SK-N-SH (cell line): ENCODE data around the gene TTC3. TPM values are rescaled to one million over a fixed set of nuclear protein-coding genes. Genes with fewer than 3 reads are reported as not detected.

ENCODE experiments used
- CTCF ChIA-PET: fragments of 300-600, 350-600 bp; formaldehyde crosslinking; extraction: SDS; loops from one replicate; lab custom pipeline; 2021; lab: Yijun Ruan, JAX
- POLR2A ChIA-PET: fragments of 350-600 bp; sonication (Branson Sonifier 250); formaldehyde crosslinking; extraction: SDS; loops from one replicate; lab custom pipeline; 2020; ENCODE audit warnings: antibody characterized with exemption, inconsistent platforms; lab: Yijun Ruan, JAX
- DNase-seq: peaks from one replicate; pipeline ENCODE4 v3.0.0; 2012
- H2AFZ ChIP-seq: fragments of 200-600 bp; sonication (generic); 2 replicates; pipeline ENCODE4 v1.8.1; 2016; ENCODE audit warnings: antibody characterized with exemption, mild to moderate bottlenecking, low read depth
- H3F3A ChIP-seq: fragments of 200-600 bp; sonication (generic); replicated peaks from 2 replicates; pipeline ENCODE3; 2016; ENCODE audit warnings: antibody characterized with exemption, mild to moderate bottlenecking; ENCODE audit not compliant: insufficient read depth
- H3K27ac ChIP-seq, 2 experiments: fragments of 200-500 bp in 1 of 2; fragments of 200-600 bp in 1 of 2; sonication (Bioruptor generic) in 1 of 2; sonication (generic), shearing (Covaris generic) in 1 of 2; 2 replicates each; pipeline versions ENCODE4 v1.5.1 to v1.6.1; 2014 to 2016; ENCODE audit warnings: low read depth in 2 of 2, inconsistent platforms in 1 of 2, low read length in 1 of 2, mild to moderate bottlenecking in 1 of 2, mixed read lengths in 1 of 2
- H3K27me3 ChIP-seq: fragments of 200-600 bp; sonication (generic), shearing (Covaris generic); 2 replicates; pipeline ENCODE4 v1.6.1; 2016; ENCODE audit warnings: mixed run types; ENCODE audit not compliant: insufficient read depth
- H3K36me3 ChIP-seq, 2 experiments: fragments of 200-500 bp in 1 of 2; fragments of 200-600 bp in 1 of 2; sonication (Bioruptor generic) in 1 of 2; sonication (generic) in 1 of 2; replicated peaks in 1 of 2; 2 replicates each; pipeline versions ENCODE3 to v1.5.1; 2014 to 2016; ENCODE audit warnings: low read length in 1 of 2, mild to moderate bottlenecking in 1 of 2; ENCODE audit not compliant: insufficient read depth in 2 of 2, control insufficient read depth in 1 of 2
- H3K4me1 ChIP-seq, 2 experiments: fragments of 200-500 bp in 1 of 2; fragments of 200-600 bp in 1 of 2; sonication (Bioruptor generic) in 1 of 2; sonication (generic), shearing (Covaris generic) in 1 of 2; 2 replicates each; pipeline versions ENCODE4 v1.5.1 to v1.6.1; 2014 to 2016; ENCODE audit warnings: low read depth in 1 of 2, low read length in 1 of 2, mixed run types in 1 of 2; ENCODE audit not compliant: insufficient read depth in 2 of 2, control insufficient read depth in 1 of 2
- H3K4me2 ChIP-seq: fragments of 200-600 bp; sonication (generic), shearing (Covaris generic); 2 replicates; pipeline ENCODE4 v1.6.1; 2017; ENCODE audit warnings: mixed run types
- H3K4me3 ChIP-seq, 2 experiments: fragments of 200-500 bp in 1 of 2; fragments of 200-600 bp in 1 of 2; sonication (Bioruptor generic) in 1 of 2; sonication (generic), shearing (Covaris generic) in 1 of 2; 2 replicates each; pipeline versions ENCODE4 v1.5.1 to v1.8.1; 2014 to 2016; ENCODE audit warnings: low read depth in 2 of 2, inconsistent platforms in 1 of 2, low read length in 1 of 2, mild to moderate bottlenecking in 1 of 2, mixed read lengths in 1 of 2, moderate library complexity in 1 of 2
- H3K79me2 ChIP-seq: fragments of 200-600 bp; sonication (generic); 2 replicates; pipeline ENCODE4 v1.8.1; 2017; ENCODE audit warnings: mild to moderate bottlenecking; ENCODE audit not compliant: insufficient read depth
- H3K9ac ChIP-seq: fragments of 200-600 bp; sonication (generic); 2 replicates; pipeline ENCODE4 v1.6.1; 2017; ENCODE audit warnings: mixed run types
- H3K9me2 ChIP-seq: fragments of 200-600 bp; sonication (generic); 2 replicates; pipeline ENCODE4 v1.6.1; 2017; ENCODE audit warnings: mixed run types
- H3K9me3 ChIP-seq: fragments of 200-600 bp; sonication (generic); 2 replicates; pipeline ENCODE4 v1.6.1; 2017; ENCODE audit warnings: mixed run types, mild to moderate bottlenecking, moderate library complexity
- H4K20me1 ChIP-seq: fragments of 200-600 bp; sonication (generic); 2 replicates; pipeline ENCODE4 v1.6.1; 2017; ENCODE audit warnings: mild to moderate bottlenecking, mixed run types; ENCODE audit not compliant: insufficient read depth
- CHD2 ChIP-seq: fragments of 150-350 bp; IDR thresholded peaks from 2 replicates; pipeline ENCODE4 v1.6.1; 2018; ENCODE audit warnings: low read length; ENCODE audit not compliant: partially characterized antibody
- EP300 ChIP-seq, 2 experiments: IDR thresholded peaks; 2 replicates each; pipeline versions ENCODE4 v1.4.0 to v1.6.1; 2012; ENCODE audit warnings: borderline replicate concordance in 1 of 2, low read depth in 1 of 2, low read length in 1 of 2
- EZH2phosphoT487 ChIP-seq: fragments of 200-600 bp; sonication (generic); IDR thresholded peaks from 2 replicates; pipeline ENCODE4 v1.6.1; 2017; ENCODE audit warnings: low read depth, mixed run types, mild to moderate bottlenecking, antibody characterized with exemption, moderate library complexity, borderline replicate concordance
- FOXJ3 ChIP-seq: sonication (generic); formaldehyde crosslinking; IDR thresholded peaks from 2 replicates; pipeline ENCODE4 v1.5.1; 2020; ENCODE audit warnings: mild to moderate bottlenecking, missing genetic modification reagents
- GABPA ChIP-seq: IDR thresholded peaks from 2 replicates; pipeline ENCODE4 v1.4.0; 2012; ENCODE audit warnings: low read depth, mild to moderate bottlenecking
- GATA2 ChIP-seq: sonication (generic); formaldehyde crosslinking; IDR thresholded peaks from 2 replicates; pipeline ENCODE4 v1.5.0; 2020; ENCODE audit warnings: mild to moderate bottlenecking, missing genetic modification reagents
- JUND ChIP-seq: IDR thresholded peaks from 2 replicates; pipeline ENCODE4 v1.4.0; 2012
- MEF2A ChIP-seq: IDR thresholded peaks from 2 replicates; pipeline ENCODE4 v1.4.0; 2012; ENCODE audit warnings: low read depth, borderline replicate concordance
- MXI1 ChIP-seq: IDR thresholded peaks from 2 replicates; pipeline ENCODE4 v1.6.1; 2012; ENCODE audit warnings: mild to moderate bottlenecking, low read depth, low read length, improper control_type of control experiment
- RAD21 ChIP-seq: IDR thresholded peaks from 2 replicates; pipeline ENCODE4 v1.6.1; 2012; ENCODE audit warnings: mild to moderate bottlenecking, low read length
- SIN3A ChIP-seq: IDR thresholded peaks from 2 replicates; pipeline ENCODE4 v1.6.1; 2012; ENCODE audit warnings: low read depth, mild to moderate bottlenecking, low read length, moderate library complexity, borderline replicate concordance
- WGBS: methylation state at CpG from one replicate; pipeline ENCODE4 v1.1.6; 2017; ENCODE audit warnings: low lambda C conversion rate; 5-methylcytosine and 5-hydroxymethylcytosine counted together
- polyA plus RNA-seq, 3 experiments: library from polyadenylated mRNA; depleted of rRNA; stranded (reverse); fragments of >200 nt; gene quantifications; 2 replicates each; pipeline ENCODE4 v1.2.3, GENCODE V29; 2012
- TF ChIP-seq, protein P1 (sequence below): IDR thresholded peaks from 2 replicates; pipeline ENCODE4 v1.6.1; 2012; ENCODE audit warnings: mild to moderate bottlenecking, low read depth, low read length, moderate library complexity
- TF ChIP-seq, protein P2 (sequence below): fragments of 150-350 bp; IDR thresholded peaks from 2 replicates; pipeline ENCODE4 v1.6.1; 2016; ENCODE audit warnings: mild to moderate bottlenecking, low read depth, low read length
- TF ChIP-seq, protein P3 (sequence below): IDR thresholded peaks from 2 replicates; pipeline ENCODE4 v1.4.0; 2012; ENCODE audit warnings: low read depth, borderline replicate concordance

Gene TTC3
- polyA plus RNA-seq, 1 of the 3 experiments (the other 2 are of a cell fraction), result 35.7 TPM

DNA sequence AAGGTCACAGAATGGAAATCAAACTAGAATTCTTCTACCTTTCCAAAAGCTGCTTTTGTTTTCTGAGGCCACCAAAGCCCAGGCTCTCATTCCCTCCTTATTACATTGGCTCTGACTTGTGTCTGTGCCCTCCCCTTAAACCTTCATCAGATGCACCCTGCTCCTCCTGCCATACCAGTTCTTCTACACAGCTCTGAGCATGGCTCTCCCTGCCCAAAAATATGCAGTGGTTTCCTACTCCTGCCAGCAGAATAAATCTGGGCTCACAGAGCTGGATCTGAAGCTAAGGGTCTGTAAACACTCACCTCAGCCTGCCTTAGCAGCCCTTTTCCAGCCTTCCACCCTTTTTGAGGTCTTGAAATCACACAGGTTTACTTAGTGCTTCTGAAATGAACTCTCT, 55.0 kb downstream of the TTC3 start:
- Histone ChIP-seq H3K36me3 (peaks cover 56 to 65% of the 10 kb centered on the region in 2 experiments), H3K9me2 (no peaks in the 10 kb centered on the region), H3K27me3 (no peaks in the 10 kb centered on the region)

DNA sequence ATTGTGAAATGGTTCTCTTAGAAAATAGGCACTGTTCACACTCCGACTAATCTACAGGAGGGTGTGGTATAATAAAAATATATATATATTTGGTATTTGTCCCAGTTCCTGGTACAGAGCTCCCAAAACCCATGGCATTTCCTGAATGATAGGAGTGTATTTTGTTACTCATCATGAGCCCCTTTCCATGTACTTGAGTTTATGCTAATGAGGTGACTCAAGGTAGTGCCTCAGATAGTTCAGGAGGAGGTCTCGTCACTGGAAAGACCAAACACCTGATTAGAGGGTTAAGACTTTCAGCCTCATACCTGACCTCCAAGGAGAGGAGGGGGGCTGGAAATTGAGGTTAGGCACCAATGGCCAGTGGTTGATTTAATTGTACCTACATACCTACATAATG, 57.9 kb downstream of the TTC3 start:
- WGBS, result 100% methylated on average over 1 of the region's 2 CpGs
- Histone ChIP-seq H3K27ac (no peak overlapping the region), H4K20me1 (no peaks in the 10 kb centered on the region), H3K4me2 (no peak overlapping the region), H2AFZ (no peak overlapping the region), H3K4me1 (0 out of 4 replicates have a peak, but pooled peaks cover 0 to 7% of the 10 kb centered on the region in 2 experiments), H3K9me3 (no peaks in the 10 kb centered on the region), H3K36me3 (peaks cover 70 to 78% of the 10 kb centered on the region in 2 experiments), H3K4me3 (no peak overlapping the region), H3F3A (no peaks in the 10 kb centered on the region), H3K79me2 (no peaks in the 10 kb centered on the region), H3K27me3 (no peaks in the 10 kb centered on the region), H3K9me2 (no peaks in the 10 kb centered on the region), H3K9ac (no peak overlapping the region)
- ChIA-PET CTCF (interaction anchor here (0.6 to 1.0 kb wide), 2 partner anchors 10 to 17 kb away, joined by 3 read pairs; no protein-coding TSS in a partner anchor), POLR2A (no interaction called here)
- no peak for DNase-seq
- TF ChIP-seq, protein P1, sequence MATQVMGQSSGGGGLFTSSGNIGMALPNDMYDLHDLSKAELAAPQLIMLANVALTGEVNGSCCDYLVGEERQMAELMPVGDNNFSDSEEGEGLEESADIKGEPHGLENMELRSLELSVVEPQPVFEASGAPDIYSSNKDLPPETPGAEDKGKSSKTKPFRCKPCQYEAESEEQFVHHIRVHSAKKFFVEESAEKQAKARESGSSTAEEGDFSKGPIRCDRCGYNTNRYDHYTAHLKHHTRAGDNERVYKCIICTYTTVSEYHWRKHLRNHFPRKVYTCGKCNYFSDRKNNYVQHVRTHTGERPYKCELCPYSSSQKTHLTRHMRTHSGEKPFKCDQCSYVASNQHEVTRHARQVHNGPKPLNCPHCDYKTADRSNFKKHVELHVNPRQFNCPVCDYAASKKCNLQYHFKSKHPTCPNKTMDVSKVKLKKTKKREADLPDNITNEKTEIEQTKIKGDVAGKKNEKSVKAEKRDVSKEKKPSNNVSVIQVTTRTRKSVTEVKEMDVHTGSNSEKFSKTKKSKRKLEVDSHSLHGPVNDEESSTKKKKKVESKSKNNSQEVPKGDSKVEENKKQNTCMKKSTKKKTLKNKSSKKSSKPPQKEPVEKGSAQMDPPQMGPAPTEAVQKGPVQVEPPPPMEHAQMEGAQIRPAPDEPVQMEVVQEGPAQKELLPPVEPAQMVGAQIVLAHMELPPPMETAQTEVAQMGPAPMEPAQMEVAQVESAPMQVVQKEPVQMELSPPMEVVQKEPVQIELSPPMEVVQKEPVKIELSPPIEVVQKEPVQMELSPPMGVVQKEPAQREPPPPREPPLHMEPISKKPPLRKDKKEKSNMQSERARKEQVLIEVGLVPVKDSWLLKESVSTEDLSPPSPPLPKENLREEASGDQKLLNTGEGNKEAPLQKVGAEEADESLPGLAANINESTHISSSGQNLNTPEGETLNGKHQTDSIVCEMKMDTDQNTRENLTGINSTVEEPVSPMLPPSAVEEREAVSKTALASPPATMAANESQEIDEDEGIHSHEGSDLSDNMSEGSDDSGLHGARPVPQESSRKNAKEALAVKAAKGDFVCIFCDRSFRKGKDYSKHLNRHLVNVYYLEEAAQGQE, result no peak
- TF ChIP-seq, protein P2, sequence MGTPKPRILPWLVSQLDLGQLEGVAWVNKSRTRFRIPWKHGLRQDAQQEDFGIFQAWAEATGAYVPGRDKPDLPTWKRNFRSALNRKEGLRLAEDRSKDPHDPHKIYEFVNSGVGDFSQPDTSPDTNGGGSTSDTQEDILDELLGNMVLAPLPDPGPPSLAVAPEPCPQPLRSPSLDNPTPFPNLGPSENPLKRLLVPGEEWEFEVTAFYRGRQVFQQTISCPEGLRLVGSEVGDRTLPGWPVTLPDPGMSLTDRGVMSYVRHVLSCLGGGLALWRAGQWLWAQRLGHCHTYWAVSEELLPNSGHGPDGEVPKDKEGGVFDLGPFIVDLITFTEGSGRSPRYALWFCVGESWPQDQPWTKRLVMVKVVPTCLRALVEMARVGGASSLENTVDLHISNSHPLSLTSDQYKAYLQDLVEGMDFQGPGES, result no peak
- TF ChIP-seq GABPA (no peak), EP300 (IDR thresholded peaks at IDR 0.05; ENCODE audit: borderline replicate concordance in 1 of 2, low read depth in 1 of 2, low read length in 1 of 2) (no peak), EZH2phosphoT487 (no peak), JUND (no peak)

More for the DNA sequence above, 55.0 kb downstream of the TTC3 start:
- Histone ChIP-seq H3K4me3 (no peak overlapping the region), H3K4me2 (no peak overlapping the region), H3F3A (peaks cover 5% of the 10 kb centered on the region), H4K20me1 (no peaks in the 10 kb centered on the region), H3K79me2 (no peaks in the 10 kb centered on the region), H3K9me3 (no peaks in the 10 kb centered on the region), H3K9ac (no peak overlapping the region), H3K27ac (no peak overlapping the region), H3K4me1 (0 out of 4 replicates have a peak, but pooled peaks cover 0 to 7% of the 10 kb centered on the region in 2 experiments), H2AFZ (no peak overlapping the region)
- TF ChIP-seq RAD21, result no peak
- TF ChIP-seq, protein P1, result no peak
- no peak for TF ChIP-seq SIN3A
- TF ChIP-seq, protein P3, sequence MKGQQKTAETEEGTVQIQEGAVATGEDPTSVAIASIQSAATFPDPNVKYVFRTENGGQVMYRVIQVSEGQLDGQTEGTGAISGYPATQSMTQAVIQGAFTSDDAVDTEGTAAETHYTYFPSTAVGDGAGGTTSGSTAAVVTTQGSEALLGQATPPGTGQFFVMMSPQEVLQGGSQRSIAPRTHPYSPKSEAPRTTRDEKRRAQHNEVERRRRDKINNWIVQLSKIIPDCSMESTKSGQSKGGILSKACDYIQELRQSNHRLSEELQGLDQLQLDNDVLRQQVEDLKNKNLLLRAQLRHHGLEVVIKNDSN, result no peak
- TF ChIP-seq GATA2 (CRISPR knock-in tag), result no peak
- TF ChIP-seq MXI1, result no peak
- no peak for TF ChIP-seq MEF2A
- TF ChIP-seq, protein P2, result no peak
- no peak for TF ChIP-seq CHD2
- TF ChIP-seq FOXJ3 (CRISPR knock-in tag), result no peak
- CTCF ChIA-PET, result interaction anchor here (0.6 to 2.4 kb wide), 2 partner anchors 38 to 46 kb away, joined by 6 read pairs; no protein-coding TSS in a partner anchor
- no peak for DNase-seq
- POLR2A ChIA-PET, result no interaction called here
